B cell (primary cell): ENCODE measurements around the gene OR5AL1.

ENCODE experiments used
- CTCF ChIP-seq: fragments of 200-600 bp; IDR thresholded peaks from one replicate; pipeline ENCODE4 v1.8.0; 2022; ENCODE audit warnings: antibody characterized with exemption, mild to moderate bottlenecking
- EZH2 ChIP-seq: IDR thresholded peaks from 2 replicates; pipeline ENCODE4 v1.6.1; 2012; ENCODE audit warnings: borderline replicate concordance, low read depth, mild to moderate bottlenecking, moderate library complexity, low read length; ENCODE audit not compliant: insufficient read depth, poor library complexity, severe bottlenecking

- TF ChIP-seq CTCF (no peak), EZH2 (no peak)
Observed at GRCh38 chr11:56375324-56375723, 37.2 kb upstream of the OR5AL1 start, which contains the start of gene OR8U1.
